ENCODE results near the gene FRAS1. TPM values are rescaled to one million over a fixed set of nuclear protein-coding genes. Genes with fewer than 3 reads are reported as not detected.

The FRAS1 gene
- total and polyA plus RNA-seq, 2 donors (not counting 3 experiments of a cell fraction or from before 2014, with no cell fraction given) = 1.4 to 3.6 TPM

GRCh38 chr4:78347527-78347926 lies 290.4 kb downstream of the FRAS1 start:
- H3K4me3 ChIP-seq (replicated peaks in 1 of 3; ENCODE audit: insufficient read depth in 1 of 3, low read depth in 1 of 3, low read length in 3 of 3) = no peak overlapping the region
- no peaks in the 10 kb centered on the region for H3K9me3 ChIP-seq (replicated peaks; ENCODE audit: control insufficient read depth, insufficient read depth, low read length)
- H3K9me1 ChIP-seq (replicated peaks; ENCODE audit: control insufficient read depth, extremely low read depth, insufficient read depth, low read length) = no peaks in the 10 kb centered on the region
- FAIRE-seq (no peak), DNase-seq (ENCODE audit: low read depth, low spot score) (no peak)
- no peaks in the 10 kb centered on the region for H3K36me3 ChIP-seq (ENCODE audit: control insufficient read depth in 2 of 2, extremely low read depth in 1 of 2, insufficient read depth in 2 of 2, low read length in 2 of 2)
- H4K20me1 ChIP-seq (replicated peaks; ENCODE audit: control insufficient read depth, extremely low read depth, insufficient read depth, low read length) = no peaks in the 10 kb centered on the region
- POLR2A ChIA-PET = no interaction called here
- H2AFZ ChIP-seq (ENCODE audit: low read depth, low read length) = no peak overlapping the region
- dilution Hi-C loops (cut with MboI; ENCODE audit: extremely low pct_ligation_motif_present, low sequenced_read_pairs) (no loop called here), intact Hi-C loops (cut with micrococcal nuclease) (no loop called here)
- CTCF ChIA-PET = interaction anchor here (1.1 kb wide), 1 partner anchor 288 kb away, joined by 3 read pairs; no protein-coding TSS in a partner anchor
- TF ChIP-seq MAX (IDR thresholded peaks at IDR 0.05; ENCODE audit: insufficient read depth, insufficient read length) (no peak), POLR2AphosphoS5 (IDR thresholded peaks at IDR 0.05; ENCODE audit: insufficient read depth, low read depth, low read length) (no peak), POLR2A (IDR thresholded peaks at IDR 0.05; ENCODE audit: low read depth, low read length) (no peak)
- TF ChIP-seq, protein P1, sequence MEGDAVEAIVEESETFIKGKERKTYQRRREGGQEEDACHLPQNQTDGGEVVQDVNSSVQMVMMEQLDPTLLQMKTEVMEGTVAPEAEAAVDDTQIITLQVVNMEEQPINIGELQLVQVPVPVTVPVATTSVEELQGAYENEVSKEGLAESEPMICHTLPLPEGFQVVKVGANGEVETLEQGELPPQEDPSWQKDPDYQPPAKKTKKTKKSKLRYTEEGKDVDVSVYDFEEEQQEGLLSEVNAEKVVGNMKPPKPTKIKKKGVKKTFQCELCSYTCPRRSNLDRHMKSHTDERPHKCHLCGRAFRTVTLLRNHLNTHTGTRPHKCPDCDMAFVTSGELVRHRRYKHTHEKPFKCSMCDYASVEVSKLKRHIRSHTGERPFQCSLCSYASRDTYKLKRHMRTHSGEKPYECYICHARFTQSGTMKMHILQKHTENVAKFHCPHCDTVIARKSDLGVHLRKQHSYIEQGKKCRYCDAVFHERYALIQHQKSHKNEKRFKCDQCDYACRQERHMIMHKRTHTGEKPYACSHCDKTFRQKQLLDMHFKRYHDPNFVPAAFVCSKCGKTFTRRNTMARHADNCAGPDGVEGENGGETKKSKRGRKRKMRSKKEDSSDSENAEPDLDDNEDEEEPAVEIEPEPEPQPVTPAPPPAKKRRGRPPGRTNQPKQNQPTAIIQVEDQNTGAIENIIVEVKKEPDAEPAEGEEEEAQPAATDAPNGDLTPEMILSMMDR (IDR thresholded peaks at IDR 0.05; ENCODE audit: extremely low read depth in 1 of 2, insufficient read depth in 1 of 2, low read depth in 1 of 2, low read length in 2 of 2) = no peak
- no peak overlapping the region for H3K4me2 ChIP-seq (ENCODE audit: insufficient read depth, low read length)
- H3K27ac ChIP-seq (ENCODE audit: insufficient read depth, low read depth, low read length) = no peak overlapping the region
- no peaks in the 10 kb centered on the region for H3K4me1 ChIP-seq (ENCODE audit: control insufficient read depth, extremely low read depth, insufficient read depth, low read length)
- no peak overlapping the region for H3K9ac ChIP-seq (replicated peaks; ENCODE audit: extremely low read depth, insufficient read depth, low read length)
- no peaks in the 10 kb centered on the region for H3K79me2 ChIP-seq (ENCODE audit: control insufficient read depth, insufficient read depth, low read length)
- no TSS peak for BruUV-seq (replicated peaks)
- H3K27me3 ChIP-seq (ENCODE audit: control insufficient read depth in 2 of 2, insufficient read depth in 2 of 2, low read length in 2 of 2) = peaks cover 0 to 1% of the 10 kb centered on the region in 2 experiments

DNA sequence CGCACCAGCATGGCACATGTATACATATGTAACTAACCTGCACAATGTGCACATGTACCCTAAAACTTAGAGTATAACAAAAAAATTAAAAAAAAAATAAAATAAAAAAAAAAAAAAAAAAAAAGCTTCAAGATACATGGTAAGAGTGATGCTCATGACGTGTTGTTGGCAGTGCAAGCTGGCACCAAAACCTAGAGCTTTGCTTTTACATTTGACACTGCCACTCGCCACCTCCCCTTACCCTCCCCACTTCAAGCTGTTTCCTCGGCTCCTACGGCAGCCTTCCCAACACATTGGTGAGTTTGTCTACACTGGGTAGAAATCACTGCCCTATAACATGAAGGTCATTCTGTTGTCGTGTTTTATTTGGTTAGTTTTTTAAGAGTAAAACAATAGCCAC lies 296.8 kb downstream of the FRAS1 start:
- BruUV-seq (replicated peaks) = no TSS peak
- Histone ChIP-seq H3K4me1 (ENCODE audit: control insufficient read depth, extremely low read depth, insufficient read depth, low read length) (no peaks in the 10 kb centered on the region), H2AFZ (ENCODE audit: low read depth, low read length) (no peak overlapping the region), H4K20me1 (replicated peaks; ENCODE audit: control insufficient read depth, extremely low read depth, insufficient read depth, low read length) (no peaks in the 10 kb centered on the region), H3K9me1 (replicated peaks; ENCODE audit: control insufficient read depth, extremely low read depth, insufficient read depth, low read length) (no peaks in the 10 kb centered on the region), H3K36me3 (ENCODE audit: control insufficient read depth in 2 of 2, extremely low read depth in 1 of 2, insufficient read depth in 2 of 2, low read length in 2 of 2) (no peaks in the 10 kb centered on the region), H3K79me2 (ENCODE audit: control insufficient read depth, insufficient read depth, low read length) (no peaks in the 10 kb centered on the region), H3K9ac (replicated peaks; ENCODE audit: extremely low read depth, insufficient read depth, low read length) (no peak overlapping the region), H3K9me3 (replicated peaks; ENCODE audit: control insufficient read depth, insufficient read depth, low read length) (no peaks in the 10 kb centered on the region), H3K4me2 (ENCODE audit: insufficient read depth, low read length) (no peak overlapping the region), H3K27ac (ENCODE audit: insufficient read depth, low read depth, low read length) (no peak overlapping the region), H3K27me3 (ENCODE audit: control insufficient read depth in 2 of 2, insufficient read depth in 2 of 2, low read length in 2 of 2) (no peaks in the 10 kb centered on the region), H3K4me3 (replicated peaks in 1 of 3; ENCODE audit: insufficient read depth in 1 of 3, low read depth in 1 of 3, low read length in 3 of 3) (no peak overlapping the region)
- CTCF ChIA-PET = no interaction called here
- dilution Hi-C loops (cut with MboI; ENCODE audit: extremely low pct_ligation_motif_present, low sequenced_read_pairs) (no loop called here), intact Hi-C loops (cut with micrococcal nuclease) (no loop called here)
- DNase-seq (ENCODE audit: low read depth, low spot score) (no peak), FAIRE-seq (no peak)
- POLR2A ChIA-PET = no interaction called here
- TF ChIP-seq EZH2 (IDR thresholded peaks at IDR 0.05; ENCODE audit: borderline replicate concordance, low read depth, low read length, severe bottlenecking) = no peak
- TF ChIP-seq MYC (IDR thresholded peaks at IDR 0.05; ENCODE audit: low read depth, low read length) = no peak
- no peak for TF ChIP-seq FOS (IDR thresholded peaks at IDR 0.05; ENCODE audit: borderline replicate concordance, insufficient read depth, low read length)

Measured in endothelial cell of umbilical vein (primary cell).